ENCODE measurements around the gene HS2ST1. TPM values are rescaled to one million over a fixed set of nuclear protein-coding genes. Genes with fewer than 3 reads are reported as not detected.

Gene HS2ST1
- total RNA-seq, 3 donors from 2014 or later (not counting 1 experiment from before 2014, with no cell fraction given), result 12.5 to 18.4 (median 14.3) TPM

- no peak for ATAC-seq
These were observed 114.1 kb downstream of the HS2ST1 start for GRCh38 chr1:87028576-87028975.

GRCh38 chr1:87030740-87031690, 116.6 kb downstream of the HS2ST1 start:
- ATAC-seq (no peak), DNase-seq (no peak)
- Mint-ChIP-seq H3K36me3 (no peaks in the 10 kb centered on the region), H3K4me3 (no peak overlapping the region), H3K27ac (no peak overlapping the region), H3K9me3 (no peaks in the 10 kb centered on the region), H3K4me1 (peaks cover 0 to 12% of the 10 kb centered on the region in 2 donors), H3K27me3 (ENCODE audit: low read depth in 2 of 2) (no peaks in the 10 kb centered on the region)
- 96% methylated on average over 8 of the region's 9 CpGs for WGBS (ENCODE audit: insufficient coverage)
- no peak for TF ChIP-seq CTCF (IDR thresholded peaks at IDR 0.05)
- Histone ChIP-seq H3K4me1 (ENCODE audit: control insufficient read depth, insufficient read depth, low read length) (no peaks in the 10 kb centered on the region), H3K4me3 (ENCODE audit: low read length) (no peak overlapping the region), H3K27ac (ENCODE audit: low read length) (no peak overlapping the region), H3K36me3 (ENCODE audit: control insufficient read depth, insufficient read depth, low read length) (no peaks in the 10 kb centered on the region), H3K27me3 (ENCODE audit: control insufficient read depth, insufficient read depth, low read length) (no peaks in the 10 kb centered on the region), H3K9me3 (ENCODE audit: control insufficient read depth, insufficient read depth, low read length) (no peaks in the 10 kb centered on the region)
- intact Hi-C loops (cut with micrococcal nuclease), result no loop called here

More at GRCh38 chr1:87028576-87028975, 114.1 kb downstream of the HS2ST1 start:
- Histone ChIP-seq H3K4me1 (ENCODE audit: control insufficient read depth, insufficient read depth, low read length) (no peaks in the 10 kb centered on the region), H3K9me3 (ENCODE audit: control insufficient read depth, insufficient read depth, low read length) (no peaks in the 10 kb centered on the region), H3K36me3 (ENCODE audit: control insufficient read depth, insufficient read depth, low read length) (no peaks in the 10 kb centered on the region), H3K4me3 (ENCODE audit: low read length) (no peak overlapping the region), H3K27ac (ENCODE audit: low read length) (no peak overlapping the region), H3K27me3 (ENCODE audit: control insufficient read depth, insufficient read depth, low read length) (no peaks in the 10 kb centered on the region)
- TF ChIP-seq CTCF (IDR thresholded peaks at IDR 0.05), result no peak
- H3K9me3 Mint-ChIP-seq, result no peaks in the 10 kb centered on the region
- DNase-seq, result no peak
- intact Hi-C loops (cut with micrococcal nuclease), result no loop called here
- WGBS (ENCODE audit: insufficient coverage), result no CpG with 5 or more reads among the region's 2 CpGs
- H3K4me3 Mint-ChIP-seq, result no peak overlapping the region
- H3K4me1 Mint-ChIP-seq, result peaks cover 0 to 11% of the 10 kb centered on the region in 2 donors
- H3K27me3 Mint-ChIP-seq (ENCODE audit: low read depth in 2 of 2), result no peaks in the 10 kb centered on the region
- H3K27ac Mint-ChIP-seq, result no peak overlapping the region
- no peaks in the 10 kb centered on the region for H3K36me3 Mint-ChIP-seq

GRCh38 chr1:87034351-87034750, 119.9 kb downstream of the HS2ST1 start:
- H3K36me3 ChIP-seq (ENCODE audit: control insufficient read depth, insufficient read depth, low read length), result no peaks in the 10 kb centered on the region
- Mint-ChIP-seq H3K4me3 (no peak overlapping the region), H3K9me3 (no peaks in the 10 kb centered on the region), H3K27me3 (ENCODE audit: low read depth in 2 of 2) (no peaks in the 10 kb centered on the region), H3K27ac (no peak overlapping the region), H3K36me3 (no peaks in the 10 kb centered on the region), H3K4me1 (peaks cover 0 to 12% of the 10 kb centered on the region in 2 donors)
- DNase-seq, result no peak
- H3K9me3 ChIP-seq (ENCODE audit: control insufficient read depth, insufficient read depth, low read length), result no peaks in the 10 kb centered on the region
- no peak overlapping the region for H3K4me3 ChIP-seq (ENCODE audit: low read length)
- intact Hi-C loops (cut with micrococcal nuclease), result no loop called here
- no peaks in the 10 kb centered on the region for H3K27me3 ChIP-seq (ENCODE audit: control insufficient read depth, insufficient read depth, low read length)
- ATAC-seq, result no peak
- no peaks in the 10 kb centered on the region for H3K4me1 ChIP-seq (ENCODE audit: control insufficient read depth, insufficient read depth, low read length)
- no CpG with 5 or more reads among the region's 2 CpGs for WGBS (ENCODE audit: insufficient coverage)
- TF ChIP-seq CTCF (IDR thresholded peaks at IDR 0.05), result no peak
- H3K27ac ChIP-seq (ENCODE audit: low read length), result no peak overlapping the region
